ENCODE measurements around the gene PKD1. TPM values are rescaled to one million over a fixed set of nuclear protein-coding genes. Genes with fewer than 3 reads are reported as not detected.

Gene PKD1
- total RNA-seq, 1 donor from 2014 or later: 169 TPM

DNA sequence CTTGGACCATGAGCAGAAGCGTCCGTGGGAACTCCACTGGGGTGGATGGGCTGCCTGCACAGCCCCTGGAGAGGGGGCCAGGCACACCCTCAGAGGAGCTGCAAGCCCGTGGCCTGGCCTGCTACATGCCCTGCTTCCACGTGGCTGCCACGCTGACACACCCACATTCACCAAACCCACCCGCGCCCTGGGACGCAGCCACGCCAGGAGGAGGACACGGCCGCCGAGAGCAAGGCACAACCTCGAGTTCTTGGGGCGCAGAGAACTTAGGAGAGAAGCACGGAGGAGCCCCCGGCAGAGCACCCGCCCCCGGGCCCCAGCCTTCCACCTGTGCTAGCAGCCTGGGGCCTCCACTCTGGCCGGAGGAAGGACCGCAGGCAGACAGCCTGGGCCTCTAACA is 41.9 kb upstream of the PKD1 start:
- Mint-ChIP-seq H3K27ac (ENCODE audit: unreplicated experiment) (no peak overlapping the region), H3K36me3 (ENCODE audit: unreplicated experiment) (peaks cover 18% of the 10 kb centered on the region), H3K27me3 (ENCODE audit: unreplicated experiment) (no peaks in the 10 kb centered on the region), H3K9me3 (ENCODE audit: unreplicated experiment) (no peaks in the 10 kb centered on the region), H3K4me3 (ENCODE audit: unreplicated experiment) (no peak overlapping the region), H3K4me1 (ENCODE audit: unreplicated experiment) (no peaks in the 10 kb centered on the region)
- DNase-seq (ENCODE audit: extremely low spot score, unreplicated experiment): no peak
- TF ChIP-seq, protein P1, sequence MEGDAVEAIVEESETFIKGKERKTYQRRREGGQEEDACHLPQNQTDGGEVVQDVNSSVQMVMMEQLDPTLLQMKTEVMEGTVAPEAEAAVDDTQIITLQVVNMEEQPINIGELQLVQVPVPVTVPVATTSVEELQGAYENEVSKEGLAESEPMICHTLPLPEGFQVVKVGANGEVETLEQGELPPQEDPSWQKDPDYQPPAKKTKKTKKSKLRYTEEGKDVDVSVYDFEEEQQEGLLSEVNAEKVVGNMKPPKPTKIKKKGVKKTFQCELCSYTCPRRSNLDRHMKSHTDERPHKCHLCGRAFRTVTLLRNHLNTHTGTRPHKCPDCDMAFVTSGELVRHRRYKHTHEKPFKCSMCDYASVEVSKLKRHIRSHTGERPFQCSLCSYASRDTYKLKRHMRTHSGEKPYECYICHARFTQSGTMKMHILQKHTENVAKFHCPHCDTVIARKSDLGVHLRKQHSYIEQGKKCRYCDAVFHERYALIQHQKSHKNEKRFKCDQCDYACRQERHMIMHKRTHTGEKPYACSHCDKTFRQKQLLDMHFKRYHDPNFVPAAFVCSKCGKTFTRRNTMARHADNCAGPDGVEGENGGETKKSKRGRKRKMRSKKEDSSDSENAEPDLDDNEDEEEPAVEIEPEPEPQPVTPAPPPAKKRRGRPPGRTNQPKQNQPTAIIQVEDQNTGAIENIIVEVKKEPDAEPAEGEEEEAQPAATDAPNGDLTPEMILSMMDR (IDR thresholded peaks at IDR 0.05): no peak

- DNase-seq (ENCODE audit: extremely low spot score, unreplicated experiment): no peak
- H3K4me3 Mint-ChIP-seq (ENCODE audit: unreplicated experiment): no peak overlapping the region
- TF ChIP-seq, protein P1 (IDR thresholded peaks at IDR 0.05): no peak
- no peak overlapping the region for H3K27ac Mint-ChIP-seq (ENCODE audit: unreplicated experiment)
- H3K27me3 Mint-ChIP-seq (ENCODE audit: unreplicated experiment): no peaks in the 10 kb centered on the region
- H3K4me1 Mint-ChIP-seq (ENCODE audit: unreplicated experiment): no peaks in the 10 kb centered on the region
- no peaks in the 10 kb centered on the region for H3K9me3 Mint-ChIP-seq (ENCODE audit: unreplicated experiment)
- peaks cover 18% of the 10 kb centered on the region for H3K36me3 Mint-ChIP-seq (ENCODE audit: unreplicated experiment)
These were observed 41.4 kb upstream of the PKD1 start for GRCh38 chr16:2177101-2177500.

GRCh38 chr16:2176047-2176446 is 40.3 kb upstream of the PKD1 start:
- H3K36me3 Mint-ChIP-seq (ENCODE audit: unreplicated experiment): peaks cover 19% of the 10 kb centered on the region
- H3K4me1 Mint-ChIP-seq (ENCODE audit: unreplicated experiment): no peaks in the 10 kb centered on the region
- H3K27me3 Mint-ChIP-seq (ENCODE audit: unreplicated experiment): no peaks in the 10 kb centered on the region
- DNase-seq (ENCODE audit: extremely low spot score, unreplicated experiment): no peak
- no peak overlapping the region for H3K4me3 Mint-ChIP-seq (ENCODE audit: unreplicated experiment)
- no peaks in the 10 kb centered on the region for H3K9me3 Mint-ChIP-seq (ENCODE audit: unreplicated experiment)
- no peak overlapping the region for H3K27ac Mint-ChIP-seq (ENCODE audit: unreplicated experiment)
- TF ChIP-seq, protein P1 (IDR thresholded peaks at IDR 0.05): no peak

GRCh38 chr16:2175454-2175853 is 39.8 kb upstream of the PKD1 start:
- DNase-seq (ENCODE audit: extremely low spot score, unreplicated experiment): no peak
- Mint-ChIP-seq H3K36me3 (ENCODE audit: unreplicated experiment) (peaks cover 19% of the 10 kb centered on the region), H3K27ac (ENCODE audit: unreplicated experiment) (no peak overlapping the region), H3K9me3 (ENCODE audit: unreplicated experiment) (no peaks in the 10 kb centered on the region), H3K4me3 (ENCODE audit: unreplicated experiment) (no peak overlapping the region), H3K4me1 (ENCODE audit: unreplicated experiment) (no peaks in the 10 kb centered on the region), H3K27me3 (ENCODE audit: unreplicated experiment) (no peaks in the 10 kb centered on the region)
- TF ChIP-seq, protein P1 (IDR thresholded peaks at IDR 0.05): no peak

DNA sequence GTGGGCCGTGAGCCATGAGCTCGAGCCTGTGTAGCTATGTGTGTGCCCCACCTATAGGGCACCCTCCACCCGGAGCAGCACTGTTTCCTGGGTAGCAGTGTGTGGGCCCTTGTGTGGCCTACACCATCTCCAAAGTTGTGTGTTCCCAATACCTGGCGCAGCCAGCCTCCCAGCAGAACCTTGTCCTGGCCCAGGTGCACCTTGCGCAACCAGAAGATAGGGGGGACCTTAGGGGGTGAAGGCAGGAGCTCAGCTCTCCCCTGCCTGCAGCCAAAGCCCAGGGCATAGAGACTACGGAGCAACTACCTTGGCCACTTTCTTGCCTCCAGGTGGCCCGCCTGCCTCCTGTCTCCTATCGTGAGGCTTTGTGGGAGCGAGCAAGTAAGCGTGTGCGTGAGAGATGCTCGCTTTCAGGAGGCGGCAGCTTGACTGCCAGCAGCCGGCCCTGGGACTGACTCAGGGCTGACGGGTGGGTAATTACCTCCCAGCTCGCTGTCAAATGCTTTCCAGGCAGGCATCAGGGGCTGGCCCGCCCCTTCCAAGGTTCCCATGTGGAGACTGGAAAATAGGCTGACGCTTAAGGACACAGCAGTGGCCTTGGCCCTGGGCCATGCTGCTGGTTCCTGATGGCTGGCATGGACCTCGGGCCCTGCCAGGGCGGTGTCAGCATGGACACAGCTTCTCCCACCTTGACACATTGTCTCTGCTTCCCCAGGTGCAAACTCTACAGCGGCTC is 38.9 kb upstream of the PKD1 start:
- Mint-ChIP-seq H3K4me3 (ENCODE audit: unreplicated experiment) (no peak overlapping the region), H3K27me3 (ENCODE audit: unreplicated experiment) (no peaks in the 10 kb centered on the region), H3K9me3 (ENCODE audit: unreplicated experiment) (no peaks in the 10 kb centered on the region), H3K27ac (ENCODE audit: unreplicated experiment) (no peak overlapping the region), H3K36me3 (ENCODE audit: unreplicated experiment) (peaks cover 19% of the 10 kb centered on the region), H3K4me1 (ENCODE audit: unreplicated experiment) (peaks cover under 1% of the 10 kb centered on the region)
- DNase-seq (ENCODE audit: extremely low spot score, unreplicated experiment): no peak
- TF ChIP-seq, protein P1 (IDR thresholded peaks at IDR 0.05): no peak
